Adipose tissue (tissue), 3 donors: ENCODE measurements around the gene PLCH1. TPM values are rescaled to one million over a fixed set of nuclear protein-coding genes. Genes with fewer than 3 reads are reported as not detected.

ENCODE experiments used
- H3K27ac ChIP-seq: one replicate; pipeline ENCODE4 v1.5.1; 2013; ENCODE audit warnings: low read depth, low read length
- WGBS, 3 donors: extraction: QIAGEN DNeasy Blood & Tissue Kit; methylation state at CpG; one replicate each; pipeline ENCODE4 v1.1.7; 2013; 5-methylcytosine and 5-hydroxymethylcytosine counted together
- polyA plus RNA-seq, 3 donors: library from polyadenylated mRNA; stranded (reverse); fragments of 200-250 nt; gene quantifications; one replicate each; pipeline ENCODE4 v1.2.3, GENCODE V29; 2013
- donor health status: healthy with polysubstance abuse.
- donor health status: Bipolar disorder and iron deficiency.
- donor health status: healthy.

The PLCH1 gene
- polyA plus RNA-seq, 3 donors = 0.13 to 1.1 TPM; not detected in 1

GRCh38 chr3:155520463-155520862 is 224.4 kb downstream of the PLCH1 start:
- 59 to 93% (median 65%) methylated on average over 2 of the region's 2 CpGs for WGBS, 3 donors
- no peak overlapping the region for H3K27ac ChIP-seq

DNA sequence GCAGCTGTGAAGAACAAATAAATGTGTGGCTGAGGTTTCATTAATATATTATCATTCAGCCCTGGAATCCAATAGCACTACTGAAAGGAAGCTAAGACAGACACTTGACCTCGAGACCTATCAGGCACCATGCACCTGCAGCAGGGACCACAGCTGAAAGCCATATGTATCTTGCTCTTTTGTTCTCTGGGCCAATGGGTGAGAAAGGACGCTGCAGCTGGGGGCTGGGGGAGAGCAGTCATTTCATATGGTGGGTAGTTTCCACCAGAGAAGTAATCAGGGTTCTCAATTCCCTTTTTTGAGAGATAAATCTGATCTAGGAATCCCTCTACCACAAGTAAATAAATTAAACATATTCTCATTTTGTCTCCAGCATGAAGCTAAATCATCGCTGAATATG is 225.8 kb downstream of the PLCH1 start:
- WGBS, 3 donors = 62 to 84% (median 78%) methylated on average over 3 of the region's 3 CpGs
- no peak overlapping the region for H3K27ac ChIP-seq

DNA sequence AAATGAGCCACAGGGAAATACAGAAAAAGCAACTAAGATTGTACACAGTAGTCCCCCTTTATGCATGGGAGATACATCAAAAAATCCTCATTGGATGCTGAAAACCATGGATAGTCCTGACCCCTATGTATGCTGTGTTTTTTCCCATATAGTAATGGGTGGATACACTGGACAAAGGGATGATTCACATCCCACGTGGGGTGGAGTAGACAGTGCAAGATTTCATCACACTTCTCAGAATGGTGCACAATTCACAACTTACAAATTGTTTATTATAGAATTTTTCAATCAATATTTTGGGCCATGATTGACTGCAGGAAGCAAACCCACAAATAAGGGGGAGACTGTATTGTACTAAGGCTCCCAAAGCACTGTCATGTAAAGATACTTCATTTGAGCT is 227.0 kb downstream of the PLCH1 start:
- no peak overlapping the region for H3K27ac ChIP-seq
- 75 to 100% (median 79%) methylated on average over 1 of the region's 1 CpG for WGBS, 3 donors

DNA sequence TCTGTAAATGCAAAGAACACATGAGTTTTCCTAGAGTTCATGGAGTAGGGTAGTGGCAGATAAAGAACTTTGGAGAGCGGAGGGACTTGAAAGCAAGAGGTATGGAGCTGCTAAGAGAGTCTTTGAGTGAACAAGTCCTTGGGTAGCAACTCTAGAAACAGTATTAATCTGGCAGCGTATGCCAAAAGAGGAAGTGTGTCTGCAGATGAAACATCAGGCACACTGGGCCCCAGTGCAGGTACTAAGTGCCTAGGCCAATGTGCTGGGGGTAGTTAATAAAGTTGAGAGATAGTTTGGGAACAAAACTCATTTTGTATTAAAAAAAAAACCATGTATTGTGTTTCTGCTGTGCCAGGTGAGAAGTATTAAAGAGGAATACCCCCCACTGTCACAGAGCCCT is 228.4 kb downstream of the PLCH1 start:
- 70 to 93% (median 79%) methylated on average over 2 of the region's 2 CpGs for WGBS, 3 donors
- no peak overlapping the region for H3K27ac ChIP-seq

DNA sequence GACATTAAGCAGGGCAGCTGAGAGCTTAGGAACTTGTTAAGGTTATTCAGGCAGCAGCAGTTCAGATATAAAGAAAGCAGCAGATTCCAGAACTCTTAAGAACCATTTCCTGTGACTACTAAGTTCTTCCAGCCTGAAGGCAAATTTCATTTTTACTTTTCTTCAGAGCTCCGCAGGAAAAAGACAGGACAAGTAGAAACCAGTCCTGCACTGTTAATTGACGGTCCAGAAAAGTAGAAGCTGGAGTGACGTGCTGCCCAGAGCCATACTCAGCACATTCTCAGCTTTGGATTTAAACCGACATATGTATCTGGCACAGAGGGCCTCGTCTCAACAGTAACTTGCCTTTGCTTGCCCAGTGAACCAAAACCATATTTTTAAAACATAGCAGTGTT is 232.0 kb downstream of the PLCH1 start:
- WGBS, 3 donors = 86 to 91% (median 89%) methylated on average over 5 of the region's 5 CpGs
- H3K27ac ChIP-seq = no peak overlapping the region

GRCh38 chr3:155512175-155512866 is 232.6 kb downstream of the PLCH1 start:
- H3K27ac ChIP-seq = no peak overlapping the region
- 80 to 91% (median 83%) methylated on average over 8 of the region's 8 CpGs for WGBS, 3 donors

GRCh38 chr3:155504682-155505081 is 240.2 kb downstream of the PLCH1 start:
- WGBS, 3 donors = 53 to 90% (median 89%) methylated on average over 1 of the region's 1 CpG
- H3K27ac ChIP-seq = no peak overlapping the region

- WGBS, 3 donors = 85 to 89% (median 85%) methylated on average over 5 of the region's 5 CpGs
Observed at GRCh38 chr3:155502630-155503029, 242.2 kb downstream of the PLCH1 start.

GRCh38 chr3:155500194-155500818 is 244.6 kb downstream of the PLCH1 start:
- WGBS, 3 donors = 73 to 84% (median 82%) methylated on average over 4 of the region's 4 CpGs
- no peak overlapping the region for H3K27ac ChIP-seq

More at GRCh38 chr3:155502630-155503029, 242.2 kb downstream of the PLCH1 start:
- no peak overlapping the region for H3K27ac ChIP-seq

DNA sequence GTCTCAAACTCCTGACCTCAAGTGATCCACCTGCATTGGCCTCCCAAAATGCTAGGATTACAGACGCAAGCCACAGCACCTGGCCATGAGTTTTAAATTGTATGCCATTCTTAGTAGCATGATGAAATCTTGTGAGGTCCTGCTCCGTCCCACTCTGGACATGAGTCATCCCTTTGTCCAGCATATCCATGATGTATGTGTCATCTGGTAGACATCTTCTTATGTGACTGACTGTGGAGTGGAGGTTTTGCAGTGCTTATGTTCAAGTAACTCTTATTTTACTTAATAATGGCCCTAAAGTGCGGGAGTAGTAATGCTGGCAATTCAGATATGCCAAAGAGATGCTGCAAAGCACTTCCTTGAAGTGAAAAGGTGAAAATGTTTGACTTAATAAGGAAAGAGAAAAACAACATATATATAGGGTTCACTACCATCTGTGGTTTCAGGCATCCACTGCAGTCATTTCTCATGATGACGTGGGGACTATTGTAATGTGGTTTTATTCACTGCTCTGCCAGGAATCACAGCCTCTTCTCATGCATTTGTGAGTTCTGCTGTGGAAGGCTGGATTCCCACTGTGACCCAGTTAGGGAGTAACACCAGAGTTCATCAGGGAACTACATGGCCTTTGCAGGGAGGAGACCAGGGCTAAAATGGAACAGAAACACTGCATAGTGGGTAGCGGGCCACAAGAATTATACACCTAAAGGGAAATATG is 246.8 kb downstream of the PLCH1 start:
- H3K27ac ChIP-seq = no peak overlapping the region
- WGBS, 3 donors = 85 to 96% (median 86%) methylated on average over 5 of the region's 5 CpGs

- no peak overlapping the region for H3K27ac ChIP-seq
Observed at GRCh38 chr3:155496206-155496605, 248.7 kb downstream of the PLCH1 start.

GRCh38 chr3:155495387-155495786 is 249.5 kb downstream of the PLCH1 start:
- WGBS, 3 donors = 90 to 93% (median 90%) methylated on average over 4 of the region's 4 CpGs
- no peak overlapping the region for H3K27ac ChIP-seq

GRCh38 chr3:155494332-155494731 is 250.5 kb downstream of the PLCH1 start:
- no peak overlapping the region for H3K27ac ChIP-seq
- 45 to 78% (median 58%) methylated on average over 5 of the region's 5 CpGs for WGBS, 3 donors

DNA sequence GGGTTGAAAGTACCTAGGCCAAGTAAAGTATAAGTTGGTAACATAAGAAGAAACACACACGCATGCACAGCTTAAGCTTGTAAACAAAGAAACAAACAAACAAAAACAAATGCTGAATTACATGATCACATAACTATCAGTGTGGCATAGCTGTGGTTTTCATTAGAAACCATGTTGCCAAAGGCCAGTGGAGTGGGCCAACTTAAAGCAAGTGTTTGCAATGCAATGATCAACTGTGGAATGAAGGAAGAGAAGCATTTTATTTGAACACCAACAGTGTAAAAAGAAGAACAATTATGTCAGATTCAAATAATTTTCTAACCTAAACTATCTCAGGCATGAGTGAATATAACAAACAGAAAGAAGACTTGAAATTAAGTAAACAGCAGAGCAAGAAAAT is 252.0 kb downstream of the PLCH1 start:
- H3K27ac ChIP-seq = no peak overlapping the region
- 90 to 96% (median 93%) methylated on average over 1 of the region's 1 CpG for WGBS, 3 donors

DNA sequence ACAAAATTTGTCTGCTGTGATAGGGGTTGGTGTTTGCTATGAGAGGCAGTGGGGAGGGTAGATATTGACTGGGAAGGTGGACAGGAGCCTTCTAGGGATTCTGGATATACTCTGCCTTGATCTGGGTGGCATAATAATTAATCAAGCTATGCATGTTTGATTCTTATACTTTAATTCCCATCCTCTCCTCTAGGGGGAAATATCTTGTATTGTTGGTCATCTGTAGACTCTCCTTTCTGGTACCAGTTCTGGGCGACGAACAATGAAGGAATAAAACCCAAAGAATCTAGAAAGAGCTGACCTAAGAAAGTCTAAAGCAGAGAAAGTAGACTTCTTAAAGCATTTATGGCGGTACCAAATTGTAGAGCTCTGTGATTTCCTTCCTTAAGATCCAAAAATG is 253.2 kb downstream of the PLCH1 start:
- WGBS, 3 donors = 91 to 98% (median 95%) methylated on average over 3 of the region's 3 CpGs
- H3K27ac ChIP-seq = no peak overlapping the region

GRCh38 chr3:155488671-155489070 is 256.2 kb downstream of the PLCH1 start:
- WGBS, 3 donors = 61 to 81% (median 75%) methylated on average over 5 of the region's 5 CpGs
- no peak overlapping the region for H3K27ac ChIP-seq

GRCh38 chr3:155485897-155486296 is 259.0 kb downstream of the PLCH1 start:
- WGBS, 3 donors = 90 to 100% (median 97%) methylated on average over 1 of the region's 1 CpG

GRCh38 chr3:155481591-155481990 is 263.3 kb downstream of the PLCH1 start:
- WGBS, 3 donors = 88 to 94% (median 89%) methylated on average over 2 of the region's 2 CpGs

More at GRCh38 chr3:155485897-155486296, 259.0 kb downstream of the PLCH1 start:
- no peak overlapping the region for H3K27ac ChIP-seq

DNA sequence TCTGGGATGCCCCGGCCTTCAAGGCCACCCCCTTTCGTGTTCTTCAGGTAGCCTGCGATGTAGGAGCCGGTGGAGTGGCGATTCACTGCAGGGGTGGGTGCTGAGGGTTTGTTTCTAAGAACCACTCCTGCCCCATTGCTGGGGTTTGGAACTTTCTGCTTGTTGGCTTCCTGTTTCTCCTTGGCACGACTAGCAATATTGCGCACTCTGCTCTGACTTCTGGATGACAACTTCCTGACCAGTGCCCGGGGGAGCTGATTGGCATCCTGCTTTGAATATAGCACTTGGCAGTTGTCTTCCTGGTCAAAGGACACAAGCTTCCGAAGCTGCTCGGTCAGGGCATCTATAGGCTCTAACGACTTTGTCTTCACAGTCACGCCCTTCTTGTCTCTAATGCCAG is 263.8 kb downstream of the PLCH1 start:
- H3K27ac ChIP-seq = no peak overlapping the region

More at GRCh38 chr3:155481591-155481990, 263.3 kb downstream of the PLCH1 start:
- H3K27ac ChIP-seq = no peak overlapping the region

More for the DNA sequence above, 263.8 kb downstream of the PLCH1 start:
- 71 to 88% (median 74%) methylated on average over 12 of the region's 12 CpGs for WGBS, 3 donors
